ENCODE results near the gene STXBP5L. TPM values are rescaled to one million over a fixed set of nuclear protein-coding genes. Genes with fewer than 3 reads are reported as not detected.
A peak's percentile ranks its signal among the peaks of the same experiment; 100 is the strongest.

Gene STXBP5L
- total and polyA plus RNA-seq, 2 experiments from 2014 or later, result 0.02 to 0.24 TPM

DNA sequence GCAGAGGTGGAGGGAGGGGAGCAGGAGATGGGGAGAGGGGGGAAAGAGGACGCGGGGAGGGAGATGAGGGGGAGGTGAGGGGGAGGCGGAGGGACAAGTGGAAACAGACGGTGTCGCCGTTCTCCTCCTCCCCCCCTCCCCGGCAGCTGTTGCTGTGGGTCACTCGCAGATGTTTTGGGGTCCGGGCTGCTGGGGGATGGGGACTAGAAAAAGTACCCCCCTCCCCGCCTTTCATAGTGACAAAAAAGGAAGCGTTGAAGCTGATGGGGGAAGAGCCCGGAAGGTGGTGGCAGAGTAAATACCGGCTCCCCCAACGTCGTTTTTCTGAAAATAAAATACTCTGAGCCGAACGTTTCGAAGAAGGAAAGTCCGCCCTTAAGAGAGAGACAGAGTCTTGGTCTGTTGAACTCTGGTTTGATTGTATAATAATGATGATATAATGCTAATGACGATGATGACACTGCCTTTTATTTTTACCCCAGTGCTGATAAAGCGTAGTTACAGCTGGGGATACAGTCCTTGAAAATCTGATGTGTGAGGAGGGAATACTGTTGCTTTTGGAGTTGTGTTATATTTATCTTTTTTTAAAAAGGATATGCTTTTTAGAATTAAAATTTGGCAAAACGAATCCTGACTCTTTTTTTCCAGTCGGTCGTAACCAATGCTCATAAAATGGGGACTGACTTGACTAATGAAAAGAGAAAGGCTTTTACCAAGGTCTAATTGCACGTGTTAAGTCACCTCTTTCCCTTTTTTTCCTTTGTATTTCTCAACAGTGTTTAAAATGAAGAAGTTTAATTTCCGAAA is 993 bp downstream of the STXBP5L start:
- H3K4me3 ChIP-seq, result peak overlapping the region; percentile 45
- H3K36me3 ChIP-seq, result no peaks in the 10 kb centered on the region
- no peak overlapping the region for H3K27ac ChIP-seq
- no peaks in the 10 kb centered on the region for H3K9me3 ChIP-seq (ENCODE audit: low read depth)
- H3K27me3 ChIP-seq, result peaks cover 15% of the 10 kb centered on the region
- no peak for TF ChIP-seq CTCF (IDR thresholded peaks at IDR 0.05; ENCODE audit: low read depth, low read length)
- H3K4me1 ChIP-seq (ENCODE audit: low read depth), result peaks cover 3% of the 10 kb centered on the region
- DNase-seq (ENCODE audit: low read depth in 1 of 2, low spot score in 1 of 2), result peak in 1 of 2 donors; percentile 1

DNA sequence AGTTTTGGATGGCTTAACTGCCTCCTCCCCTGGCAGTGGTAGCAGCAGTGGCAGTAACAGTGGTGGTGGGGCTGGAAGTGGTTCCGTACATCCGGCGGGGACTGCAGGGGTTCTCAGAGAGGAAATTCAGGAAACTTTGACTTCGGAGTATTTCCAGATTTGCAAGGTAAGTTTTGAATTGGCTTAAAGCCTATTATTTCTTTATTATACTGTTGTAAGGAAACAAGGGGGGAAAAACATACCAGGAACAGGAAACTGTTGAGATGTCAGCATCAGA is 1.5 kb downstream of the STXBP5L start:
- TF ChIP-seq CTCF (IDR thresholded peaks at IDR 0.05; ENCODE audit: low read depth, low read length), result no peak
- H3K27me3 ChIP-seq, result peaks cover 15% of the 10 kb centered on the region
- peak overlapping the region; percentile 45 for H3K4me3 ChIP-seq
- peaks cover 3% of the 10 kb centered on the region for H3K4me1 ChIP-seq (ENCODE audit: low read depth)
- H3K36me3 ChIP-seq, result no peaks in the 10 kb centered on the region
- no peaks in the 10 kb centered on the region for H3K9me3 ChIP-seq (ENCODE audit: low read depth)
- peak in 1 of 2 donors; percentile 2 for DNase-seq (ENCODE audit: low read depth in 1 of 2, low spot score in 1 of 2)
- no peak overlapping the region for H3K27ac ChIP-seq

DNA sequence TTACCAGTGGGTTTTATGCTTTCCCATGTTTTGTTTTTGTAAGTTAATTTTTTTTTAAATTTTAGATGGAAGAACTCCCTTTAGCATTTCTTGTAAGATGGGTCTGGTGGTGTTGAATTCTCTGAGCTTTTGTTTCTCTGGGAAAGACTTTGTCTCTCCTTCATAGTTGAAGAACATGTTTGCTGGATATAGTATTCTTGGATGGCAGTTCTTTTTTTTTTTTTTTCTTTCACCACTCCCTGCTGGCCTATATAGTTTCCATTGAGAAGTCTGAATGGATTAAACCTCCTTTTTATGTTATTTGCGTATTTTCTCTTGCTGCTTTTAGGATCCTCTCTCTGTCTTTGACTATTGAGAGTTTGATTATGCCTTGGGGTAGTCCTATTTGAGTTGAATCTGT is 18.1 kb downstream of the STXBP5L start:
- Histone ChIP-seq H3K4me1 (ENCODE audit: low read depth) (no peaks in the 10 kb centered on the region), H3K9me3 (ENCODE audit: low read depth) (no peaks in the 10 kb centered on the region), H3K27me3 (no peaks in the 10 kb centered on the region), H3K36me3 (no peaks in the 10 kb centered on the region), H3K27ac (no peak overlapping the region), H3K4me3 (no peak overlapping the region)
- DNase-seq (ENCODE audit: low read depth in 1 of 2, low spot score in 1 of 2), result no peak
- TF ChIP-seq CTCF (IDR thresholded peaks at IDR 0.05; ENCODE audit: low read depth, low read length), result no peak

DNA sequence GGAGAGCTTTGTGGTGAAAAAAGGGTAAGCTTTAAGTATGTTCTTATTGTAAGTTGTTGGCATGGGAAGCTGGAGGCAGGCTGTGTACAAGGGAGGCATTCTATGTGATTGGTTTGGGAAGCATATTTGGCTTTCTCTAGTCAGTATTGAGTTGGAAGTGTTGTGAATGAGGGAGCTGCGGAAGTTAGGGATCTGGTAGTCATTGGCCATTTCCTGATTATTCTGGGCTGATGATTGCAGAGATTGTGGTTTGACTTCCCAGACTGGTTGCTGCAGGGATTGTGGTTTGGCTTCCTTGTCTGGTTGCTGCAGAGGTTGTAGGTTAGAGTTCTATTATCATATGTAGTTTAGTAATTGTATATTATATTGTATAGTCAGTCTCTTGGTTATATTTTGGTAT is 21.0 kb downstream of the STXBP5L start:
- no peak for TF ChIP-seq CTCF (IDR thresholded peaks at IDR 0.05; ENCODE audit: low read depth, low read length)
- no peak overlapping the region for H3K4me3 ChIP-seq
- no peaks in the 10 kb centered on the region for H3K9me3 ChIP-seq (ENCODE audit: low read depth)
- H3K27ac ChIP-seq, result no peak overlapping the region
- no peaks in the 10 kb centered on the region for H3K27me3 ChIP-seq
- H3K36me3 ChIP-seq, result no peaks in the 10 kb centered on the region
- H3K4me1 ChIP-seq (ENCODE audit: low read depth), result no peaks in the 10 kb centered on the region
- peak in 1 of 2 donors; percentile 6 for DNase-seq (ENCODE audit: low read depth in 1 of 2, low spot score in 1 of 2)

GRCh38 chr3:120931593-120931992 is 23.6 kb downstream of the STXBP5L start:
- no peak for DNase-seq (ENCODE audit: low read depth in 1 of 2, low spot score in 1 of 2)
- no peak for TF ChIP-seq CTCF (IDR thresholded peaks at IDR 0.05; ENCODE audit: low read depth, low read length)
- no peak overlapping the region for H3K4me3 ChIP-seq
- no peaks in the 10 kb centered on the region for H3K4me1 ChIP-seq (ENCODE audit: low read depth)
- no peak overlapping the region for H3K27ac ChIP-seq
- no peaks in the 10 kb centered on the region for H3K27me3 ChIP-seq
- H3K36me3 ChIP-seq, result no peaks in the 10 kb centered on the region
- no peaks in the 10 kb centered on the region for H3K9me3 ChIP-seq (ENCODE audit: low read depth)
